HAP-1 (cell line): ENCODE data around the gene CDH3.
A peak's percentile ranks its signal among the peaks of the same experiment; 100 is the strongest.

Experiments
- DNase-seq, 2 experiments: peaks; one replicate each; pipeline ENCODE4 v3.0.0-alpha.2; 2016 to 2020; ENCODE audit warnings: low spot score in 2 of 2
- H3K27me3 ChIP-seq: fragments of 250-450 bp; sonication (Bioruptor Pico); 2 replicates; pipeline ENCODE4 v1.5.1; 2020; ENCODE audit warnings: low read depth, mild to moderate bottlenecking, moderate library complexity
- H3K36me3 ChIP-seq: fragments of 250-450 bp; sonication (Bioruptor Pico); replicated peaks from 2 replicates; pipeline ENCODE4 v1.5.1; 2020; ENCODE audit warnings: mild to moderate bottlenecking
- H3K4me1 ChIP-seq: fragments of 250-450 bp; sonication (Bioruptor Pico); 2 replicates; pipeline ENCODE4 v1.5.1; 2020; ENCODE audit warnings: mild to moderate bottlenecking
- H3K4me3 ChIP-seq: fragments of 250-450 bp; sonication (Bioruptor Pico); 2 replicates; pipeline ENCODE4 v1.5.1; 2020; ENCODE audit warnings: mild to moderate bottlenecking, moderate library complexity
- H3K9me3 ChIP-seq: fragments of 250-450 bp; sonication (Bioruptor Pico); 2 replicates; pipeline ENCODE4 v1.5.1; 2020; ENCODE audit warnings: mild to moderate bottlenecking, moderate library complexity
- in situ Hi-C: fragments of 300-500 bp; cut with MboI; formaldehyde crosslinking; loops from 3 replicates; pipeline ENCODE4 v1.14.3; 2020; ENCODE audit warnings: low sequenced_read_pairs, inconsistent platforms, mixed read lengths

CDH3 gene

GRCh38 chr16:68644715-68645493 is at the start of gene CDH3:
Gene CDH3 (plus strand): TSS chr16:68645310. CDS start chr16:68645380, 70 bp downstream.
- no peaks in the 10 kb centered on the region for H3K27me3 ChIP-seq
- peak; percentile 27 to 73 for DNase-seq

GRCh38 chr16:68596266-68596665 is 48.8 kb upstream of the CDH3 start:
- H3K4me3 ChIP-seq = no peak overlapping the region
- no peaks in the 10 kb centered on the region for H3K9me3 ChIP-seq
- H3K36me3 ChIP-seq = no peaks in the 10 kb centered on the region
- H3K4me1 ChIP-seq = no peaks in the 10 kb centered on the region
- in situ Hi-C loops = no loop called here
- DNase-seq = no peak
- no peaks in the 10 kb centered on the region for H3K27me3 ChIP-seq

More at GRCh38 chr16:68644715-68645493, at the start of gene CDH3:
- Histone ChIP-seq H3K9me3 (no peaks in the 10 kb centered on the region), H3K4me1 (peaks cover 21% of the 10 kb centered on the region), H3K4me3 (peak within 1 kb of the TSS; percentile 27), H3K36me3 (no peaks in the 10 kb centered on the region)
- in situ Hi-C loops = no loop called here

- H3K27me3 ChIP-seq = no peaks in the 10 kb centered on the region
- DNase-seq = no peak
- H3K4me1 ChIP-seq = no peaks in the 10 kb centered on the region
- no peaks in the 10 kb centered on the region for H3K36me3 ChIP-seq
- no peak overlapping the region for H3K4me3 ChIP-seq
- in situ Hi-C loops = no loop called here
- no peaks in the 10 kb centered on the region for H3K9me3 ChIP-seq
Observed at GRCh38 chr16:68599586-68599985, 45.5 kb upstream of the CDH3 start.

- in situ Hi-C loops = no loop called here
- Histone ChIP-seq H3K4me3 (no peak overlapping the region), H3K4me1 (no peaks in the 10 kb centered on the region), H3K36me3 (no peaks in the 10 kb centered on the region), H3K9me3 (no peaks in the 10 kb centered on the region), H3K27me3 (no peaks in the 10 kb centered on the region)
- no peak for DNase-seq
Observed at GRCh38 chr16:68605746-68606145, 39.4 kb upstream of the CDH3 start.

- no peaks in the 10 kb centered on the region for H3K27me3 ChIP-seq
- no peaks in the 10 kb centered on the region for H3K36me3 ChIP-seq
- H3K4me3 ChIP-seq = no peak overlapping the region
- no peaks in the 10 kb centered on the region for H3K4me1 ChIP-seq
- in situ Hi-C loops = no loop called here
- no peaks in the 10 kb centered on the region for H3K9me3 ChIP-seq
- DNase-seq = no peak
Observed at GRCh38 chr16:68607443-68607842, 37.7 kb upstream of the CDH3 start.

- H3K36me3 ChIP-seq = no peaks in the 10 kb centered on the region
- DNase-seq = no peak
- H3K27me3 ChIP-seq = no peaks in the 10 kb centered on the region
- 0 out of 2 replicates have a peak, but pooled peaks cover 1% of the 10 kb centered on the region for H3K9me3 ChIP-seq
- H3K4me1 ChIP-seq = no peaks in the 10 kb centered on the region
- no peak overlapping the region for H3K4me3 ChIP-seq
- in situ Hi-C loops = no loop called here
Observed at GRCh38 chr16:68608330-68608729, 36.8 kb upstream of the CDH3 start.

GRCh38 chr16:68612996-68613395 is 32.1 kb upstream of the CDH3 start:
- H3K36me3 ChIP-seq = no peaks in the 10 kb centered on the region
- no peaks in the 10 kb centered on the region for H3K4me1 ChIP-seq
- no peaks in the 10 kb centered on the region for H3K27me3 ChIP-seq
- in situ Hi-C loops = no loop called here
- H3K4me3 ChIP-seq = no peak overlapping the region
- DNase-seq = no peak
- peaks cover 6% of the 10 kb centered on the region; the same call in 1 of the 2 replicates for H3K9me3 ChIP-seq

- H3K9me3 ChIP-seq = peaks cover 6% of the 10 kb centered on the region; the same call in 1 of the 2 replicates
- H3K4me3 ChIP-seq = no peak overlapping the region
- H3K4me1 ChIP-seq = no peaks in the 10 kb centered on the region
- DNase-seq = no peak
- H3K27me3 ChIP-seq = no peaks in the 10 kb centered on the region
- in situ Hi-C loops = no loop called here
- no peaks in the 10 kb centered on the region for H3K36me3 ChIP-seq
Observed at GRCh38 chr16:68617734-68618133, 27.4 kb upstream of the CDH3 start.

- H3K4me1 ChIP-seq = no peaks in the 10 kb centered on the region
- H3K27me3 ChIP-seq = no peaks in the 10 kb centered on the region
- no peaks in the 10 kb centered on the region for H3K9me3 ChIP-seq
- no peak for DNase-seq
- no peaks in the 10 kb centered on the region for H3K36me3 ChIP-seq
- in situ Hi-C loops = no loop called here
- no peak overlapping the region for H3K4me3 ChIP-seq
Observed at GRCh38 chr16:68626557-68626956, 18.6 kb upstream of the CDH3 start.

- Histone ChIP-seq H3K4me3 (no peak overlapping the region), H3K9me3 (no peaks in the 10 kb centered on the region), H3K27me3 (no peaks in the 10 kb centered on the region), H3K36me3 (no peaks in the 10 kb centered on the region), H3K4me1 (no peaks in the 10 kb centered on the region)
- peak; percentile 21 to 47 for DNase-seq
- in situ Hi-C loops = no loop called here
Observed at GRCh38 chr16:68627951-68628425, 17.1 kb upstream of the CDH3 start.

- no peak overlapping the region for H3K4me3 ChIP-seq
- H3K9me3 ChIP-seq = no peaks in the 10 kb centered on the region
- H3K4me1 ChIP-seq = no peaks in the 10 kb centered on the region
- no peaks in the 10 kb centered on the region for H3K36me3 ChIP-seq
- DNase-seq = no peak
- H3K27me3 ChIP-seq = no peaks in the 10 kb centered on the region
- in situ Hi-C loops = no loop called here
Observed at GRCh38 chr16:68629351-68629910, 15.7 kb upstream of the CDH3 start.

- no peak for DNase-seq
- Histone ChIP-seq H3K36me3 (no peaks in the 10 kb centered on the region), H3K4me1 (peaks cover 8% of the 10 kb centered on the region), H3K27me3 (no peaks in the 10 kb centered on the region), H3K9me3 (no peaks in the 10 kb centered on the region), H3K4me3 (no peak overlapping the region)
- in situ Hi-C loops = no loop called here
Observed at GRCh38 chr16:68636064-68636560, 9.0 kb upstream of the CDH3 start.

- Histone ChIP-seq H3K9me3 (no peaks in the 10 kb centered on the region), H3K4me1 (peaks cover 8% of the 10 kb centered on the region), H3K4me3 (no peak overlapping the region), H3K36me3 (no peaks in the 10 kb centered on the region), H3K27me3 (no peaks in the 10 kb centered on the region)
- no peak for DNase-seq
- in situ Hi-C loops = no loop called here
Observed at GRCh38 chr16:68636818-68637217, 8.3 kb upstream of the CDH3 start.

- Histone ChIP-seq H3K9me3 (no peaks in the 10 kb centered on the region), H3K4me1 (peaks cover 14% of the 10 kb centered on the region), H3K36me3 (no peaks in the 10 kb centered on the region), H3K4me3 (no peak overlapping the region), H3K27me3 (no peaks in the 10 kb centered on the region)
- no peak for DNase-seq
- in situ Hi-C loops = no loop called here
Observed at GRCh38 chr16:68640972-68641371, 4.1 kb upstream of the CDH3 start.
